ENCODE data around the gene BICC1.

BICC1 gene

DNA sequence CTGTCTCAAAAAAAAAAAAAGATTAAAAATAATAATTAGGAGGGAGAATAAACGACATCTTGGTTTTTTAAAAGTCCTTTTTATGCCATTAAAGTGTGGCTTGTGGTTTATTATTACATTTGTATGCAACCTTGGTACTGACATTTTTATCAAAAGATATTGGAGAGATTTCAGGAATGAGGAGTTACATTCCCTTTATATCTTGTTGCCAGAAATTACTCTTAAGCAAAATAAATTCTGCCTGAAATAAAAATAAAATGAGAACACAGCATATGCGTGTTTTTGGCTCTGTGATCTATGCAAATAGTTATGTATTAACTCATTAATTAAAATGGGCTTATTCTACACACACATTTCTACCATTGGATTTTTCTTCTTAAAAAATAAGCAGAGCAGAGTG is 202.4 kb downstream of the BICC1 start:
- no peak for DNase-seq

GRCh38 chr10:58718596-58718995 is 205.9 kb downstream of the BICC1 start:
- DNase-seq, result no peak

DNA sequence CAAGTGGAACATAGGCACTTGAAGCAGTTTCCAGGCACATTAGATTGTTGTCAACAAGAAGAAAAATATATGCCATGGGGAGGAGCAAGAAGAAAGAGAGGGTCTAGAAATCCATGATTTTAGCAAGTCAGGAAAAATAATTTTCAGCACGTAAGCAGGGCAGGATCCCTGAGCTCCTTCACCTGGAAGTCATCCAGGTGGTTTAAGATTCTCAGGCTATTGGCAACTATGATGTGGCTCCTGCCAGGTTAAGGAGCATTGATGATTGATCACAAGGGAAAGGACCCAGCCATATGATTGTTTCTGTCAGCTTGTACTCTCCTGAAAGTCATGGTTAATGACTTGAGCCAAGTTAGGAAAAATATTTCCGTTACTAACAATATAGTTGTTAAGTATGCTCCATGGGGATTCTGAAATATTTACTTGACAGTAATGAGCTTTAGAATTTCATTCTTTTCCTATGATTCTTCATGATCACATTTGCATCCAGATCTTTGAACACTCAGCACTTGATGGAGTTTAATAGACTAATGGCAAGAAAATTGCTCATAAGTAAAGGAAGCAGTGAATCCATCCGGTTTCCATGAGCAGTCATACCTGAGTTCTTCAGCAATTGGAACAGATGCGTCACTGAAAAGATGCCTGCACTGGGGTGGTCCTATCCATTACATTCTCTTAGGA is 209.1 kb downstream of the BICC1 start:
- no peak for DNase-seq

DNA sequence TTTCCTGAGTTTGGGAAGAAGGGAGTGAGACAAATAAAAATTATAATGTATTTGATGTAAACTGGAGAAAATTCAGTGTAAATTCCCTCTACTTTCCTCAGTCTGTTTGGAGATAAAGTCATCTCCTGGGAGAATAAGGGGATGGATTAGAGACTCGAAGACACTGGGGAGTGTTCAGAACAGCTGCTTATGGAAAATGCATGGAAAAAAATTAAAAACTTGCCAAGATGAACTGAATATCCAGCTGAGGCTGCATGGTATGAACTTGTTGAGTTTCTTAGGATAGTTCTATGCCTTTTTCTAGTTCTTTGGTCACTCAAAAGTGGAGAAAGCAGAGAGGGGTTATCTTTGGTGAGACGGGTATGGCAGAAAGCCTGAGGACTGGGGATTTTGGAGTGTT is 210.5 kb downstream of the BICC1 start:
- no peak for DNase-seq

DNA sequence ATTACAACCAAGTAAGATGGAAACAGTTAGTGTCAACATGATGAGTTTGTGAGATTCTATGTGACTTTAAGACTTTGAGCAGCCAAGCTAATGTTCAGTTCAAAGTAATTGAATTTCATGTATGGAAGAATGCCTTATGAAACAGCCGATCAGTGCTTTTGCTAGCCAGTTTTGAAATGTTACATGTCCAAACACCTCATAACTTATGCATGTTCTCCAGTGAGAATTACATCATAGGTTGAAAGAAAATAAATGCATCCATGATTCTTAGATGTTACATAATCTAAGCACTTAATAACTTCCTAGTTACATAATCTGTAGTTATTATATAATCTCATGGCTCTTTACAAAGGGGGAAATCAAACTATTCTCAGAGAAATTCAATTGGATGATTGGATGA is 211.3 kb downstream of the BICC1 start:
- no peak for DNase-seq

DNA sequence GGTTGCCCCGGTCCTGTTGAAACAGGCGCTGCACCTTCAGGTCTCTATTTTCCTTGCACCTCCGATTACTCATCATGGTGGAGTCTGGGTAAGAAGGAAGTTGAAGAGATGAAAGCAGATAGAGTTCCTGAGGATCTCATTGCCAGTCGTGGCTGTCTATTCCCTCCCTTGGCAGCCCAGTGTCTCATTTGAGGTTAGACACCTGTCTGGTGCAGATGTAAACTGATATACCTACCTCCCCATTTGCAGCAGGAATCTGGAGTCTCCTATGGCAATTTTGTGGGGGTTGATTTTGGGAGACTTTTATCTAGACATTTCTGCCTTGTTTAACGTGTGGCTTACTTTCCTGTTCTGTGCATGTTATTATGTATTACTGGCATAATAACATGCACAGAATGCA is 212.1 kb downstream of the BICC1 start:
- DNase-seq, result no peak

DNA sequence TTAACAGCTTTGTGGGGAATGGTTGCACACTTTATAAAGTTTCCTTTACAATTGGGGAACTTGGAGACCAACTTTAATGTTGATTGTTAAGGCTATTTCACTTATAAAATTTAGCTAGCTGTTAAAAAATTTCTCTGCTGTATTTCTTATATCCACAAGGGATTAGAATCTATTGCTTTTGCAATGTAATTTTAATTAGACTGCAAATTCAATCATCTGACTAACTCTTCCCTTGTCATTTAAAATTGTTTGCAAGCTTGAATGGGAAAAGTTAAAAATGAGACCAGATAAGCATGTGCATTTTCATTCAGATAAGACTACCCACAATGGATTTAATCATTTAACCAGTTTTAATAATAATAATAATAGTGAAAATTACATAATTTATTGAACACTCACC is 213.2 kb downstream of the BICC1 start:
- DNase-seq, result no peak

- DNase-seq, result no peak
Observed at GRCh38 chr10:58727633-58728032, 215.0 kb downstream of the BICC1 start.

DNA sequence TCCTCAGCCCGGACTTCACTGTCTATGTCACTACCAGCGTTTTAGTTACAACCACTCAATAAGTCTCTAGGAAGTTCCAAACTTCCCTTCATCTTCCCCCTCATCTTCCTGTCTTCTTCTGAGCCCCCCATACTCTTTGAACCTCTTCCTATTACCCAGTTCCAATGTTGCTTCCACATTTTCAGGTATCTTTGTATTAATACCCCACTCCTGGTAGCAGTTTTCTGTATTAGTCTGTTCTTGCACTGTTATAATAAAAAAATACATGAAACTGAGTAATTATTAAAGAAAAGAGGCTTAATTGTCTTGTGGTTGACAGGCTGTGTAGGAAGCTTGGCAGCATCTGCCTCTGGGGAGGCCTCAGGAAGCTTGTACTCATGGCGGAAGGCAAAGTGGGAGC is 218.6 kb downstream of the BICC1 start:
- DNase-seq, result no peak

- no peak for DNase-seq
Observed at GRCh38 chr10:58733436-58733835, 220.8 kb downstream of the BICC1 start.

DNA sequence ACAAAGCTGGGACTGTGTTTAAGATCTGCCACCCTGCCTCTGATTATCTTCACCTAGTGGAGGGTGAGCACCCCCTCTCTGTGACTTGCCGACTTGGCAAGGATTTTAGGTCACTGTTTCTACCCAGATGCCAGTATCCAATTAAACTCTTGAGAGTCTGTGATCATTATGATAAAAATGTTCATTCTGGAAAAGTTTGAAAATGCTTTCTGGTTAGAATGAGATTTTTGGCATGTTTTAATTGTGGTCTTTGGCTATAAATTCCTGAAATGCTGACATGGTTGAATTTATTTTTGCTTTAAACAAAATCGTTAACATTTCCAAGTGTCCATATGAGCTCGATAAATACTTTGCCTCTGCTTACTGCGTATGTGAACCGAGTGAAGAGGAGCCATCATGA is 221.4 kb downstream of the BICC1 start:
- no peak for DNase-seq

DNA sequence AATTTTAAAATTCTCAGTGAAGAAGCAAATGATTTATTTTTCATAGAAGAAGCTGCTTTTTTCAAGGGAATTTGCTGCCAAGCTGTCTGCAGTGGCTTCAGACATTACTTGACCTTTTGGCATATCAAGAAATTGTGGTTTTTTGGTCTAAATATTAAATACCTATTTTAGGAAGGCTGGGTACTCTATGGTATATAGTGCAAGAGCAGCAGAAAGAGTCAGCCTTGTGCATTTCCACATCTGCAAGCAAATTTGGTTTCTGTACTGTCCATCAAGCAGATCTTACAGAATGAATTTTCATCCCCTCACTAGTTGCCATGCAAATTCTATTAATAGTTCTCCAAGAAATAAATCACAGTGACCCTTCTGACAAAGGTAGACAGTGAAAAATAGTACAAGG is 222.0 kb downstream of the BICC1 start:
- no peak for DNase-seq

- no peak for DNase-seq
Observed at GRCh38 chr10:58735087-58735486, 222.4 kb downstream of the BICC1 start.

- no peak for DNase-seq
Observed at GRCh38 chr10:58740620-58741369, 228.1 kb downstream of the BICC1 start.

DNA sequence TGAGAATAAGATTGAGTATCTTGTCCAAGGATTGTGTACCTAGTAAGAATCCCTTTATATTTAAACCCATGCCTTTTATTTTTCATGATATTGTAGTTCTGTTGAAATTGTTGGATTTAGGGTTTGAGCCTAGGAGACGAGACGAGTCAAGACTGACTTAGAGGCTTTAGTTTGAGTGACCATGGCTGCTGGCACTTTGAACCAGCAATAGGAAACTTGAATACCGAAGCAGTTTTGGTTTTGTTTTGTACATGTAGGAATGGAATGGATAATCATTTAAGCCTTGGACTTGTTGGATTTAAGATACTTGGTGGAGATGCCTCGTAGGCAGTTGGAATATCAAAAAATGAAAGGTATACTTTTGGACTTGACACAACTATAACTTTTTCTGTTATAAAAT is 229.0 kb downstream of the BICC1 start:
- DNase-seq, result no peak

DNA sequence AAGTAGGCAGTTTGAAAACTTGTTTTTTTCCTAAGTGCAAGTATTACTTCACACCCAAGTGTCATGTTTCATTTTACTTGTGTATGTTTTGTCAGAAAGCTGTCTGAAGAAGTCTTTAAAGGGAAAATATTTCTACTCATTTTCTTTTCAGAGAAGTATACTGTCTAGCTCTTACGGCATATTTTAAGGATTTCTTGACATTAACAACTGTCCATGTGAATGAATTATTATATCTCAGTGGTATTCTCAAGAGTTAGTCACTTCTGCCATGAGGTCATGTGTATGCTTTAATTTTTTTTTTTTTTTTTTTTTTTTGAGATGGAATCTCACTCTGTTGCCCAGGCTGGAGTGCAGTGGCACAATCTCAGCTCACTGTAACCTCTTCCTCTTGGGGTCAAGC is 229.5 kb downstream of the BICC1 start:
- no peak for DNase-seq

- no peak for DNase-seq
Observed at GRCh38 chr10:58743466-58744115, 230.9 kb downstream of the BICC1 start.

DNA sequence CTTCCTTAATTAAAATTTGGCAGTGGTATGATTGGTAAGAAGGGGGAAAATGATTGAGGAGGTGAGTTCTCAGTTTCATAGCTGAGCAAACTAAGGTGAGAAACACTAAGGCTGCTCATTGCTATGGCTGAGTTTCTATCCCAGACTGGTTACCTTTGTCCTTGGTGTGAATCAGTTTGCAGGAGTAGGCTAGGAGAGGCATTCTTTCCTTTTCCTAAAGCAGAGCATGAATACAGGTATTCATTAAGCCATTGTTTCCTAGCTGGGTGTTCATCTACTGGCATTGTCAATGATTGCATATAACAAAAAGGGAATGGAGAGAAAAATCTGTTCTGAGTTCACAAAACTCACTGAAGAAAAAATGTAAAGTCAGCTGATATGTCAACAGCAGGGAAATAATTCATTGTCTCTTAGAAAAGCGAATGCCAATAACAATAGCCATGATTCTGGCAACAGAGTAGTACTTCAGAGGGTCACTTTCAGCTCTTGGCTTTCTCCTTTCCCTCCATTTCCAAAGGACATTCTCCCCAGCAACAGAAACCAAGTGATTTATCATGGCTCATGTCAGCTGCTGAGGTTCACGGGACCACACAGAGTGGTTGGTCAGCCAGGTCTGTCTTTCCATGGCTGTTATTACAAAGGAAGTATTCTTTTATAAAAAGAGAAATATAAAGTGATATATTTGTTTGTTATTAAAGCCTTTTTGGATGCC is 234.0 kb downstream of the BICC1 start:
- no peak for DNase-seq

GRCh38 chr10:58747687-58748086 is 235.0 kb downstream of the BICC1 start:
- DNase-seq, result no peak

DNA sequence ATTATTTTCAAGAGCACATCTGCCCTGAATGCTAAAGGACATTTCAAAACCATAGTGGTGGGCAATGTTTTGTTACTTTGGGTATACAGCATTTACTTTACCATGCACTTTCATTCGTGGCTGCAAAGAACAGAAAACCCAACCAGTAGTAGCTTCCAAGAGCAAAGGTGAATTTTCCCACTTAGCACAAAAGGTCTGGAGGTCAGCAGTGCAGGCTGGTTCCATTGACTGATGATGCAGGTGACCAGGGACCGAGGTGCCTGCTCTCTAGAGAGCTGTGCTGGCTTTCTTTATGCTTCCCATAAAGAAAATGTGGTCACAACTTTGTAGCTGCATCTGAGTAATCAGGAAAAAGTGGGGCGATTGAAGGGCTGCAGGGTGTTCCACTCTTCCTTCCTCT is 240.0 kb downstream of the BICC1 start:
- DNase-seq, result no peak

DNA sequence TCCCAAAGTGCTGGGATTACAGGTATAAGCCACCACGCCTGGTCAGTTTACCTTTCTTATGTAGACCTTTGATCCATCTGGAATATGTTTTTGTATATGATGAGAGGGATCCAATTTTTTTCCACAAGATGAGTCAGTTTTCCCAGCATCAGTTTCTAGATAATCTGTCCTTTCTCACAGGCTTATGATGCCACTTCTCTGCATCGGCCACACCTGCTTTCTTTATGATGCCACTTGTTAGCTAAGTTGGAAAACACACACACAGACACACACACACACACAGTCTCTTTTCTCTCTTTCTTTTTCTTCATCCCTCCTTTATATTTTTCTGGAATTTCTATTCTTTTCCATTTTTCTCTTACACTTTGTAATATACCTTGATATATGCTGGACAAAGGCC is 240.8 kb downstream of the BICC1 start:
- DNase-seq, result no peak

DNA sequence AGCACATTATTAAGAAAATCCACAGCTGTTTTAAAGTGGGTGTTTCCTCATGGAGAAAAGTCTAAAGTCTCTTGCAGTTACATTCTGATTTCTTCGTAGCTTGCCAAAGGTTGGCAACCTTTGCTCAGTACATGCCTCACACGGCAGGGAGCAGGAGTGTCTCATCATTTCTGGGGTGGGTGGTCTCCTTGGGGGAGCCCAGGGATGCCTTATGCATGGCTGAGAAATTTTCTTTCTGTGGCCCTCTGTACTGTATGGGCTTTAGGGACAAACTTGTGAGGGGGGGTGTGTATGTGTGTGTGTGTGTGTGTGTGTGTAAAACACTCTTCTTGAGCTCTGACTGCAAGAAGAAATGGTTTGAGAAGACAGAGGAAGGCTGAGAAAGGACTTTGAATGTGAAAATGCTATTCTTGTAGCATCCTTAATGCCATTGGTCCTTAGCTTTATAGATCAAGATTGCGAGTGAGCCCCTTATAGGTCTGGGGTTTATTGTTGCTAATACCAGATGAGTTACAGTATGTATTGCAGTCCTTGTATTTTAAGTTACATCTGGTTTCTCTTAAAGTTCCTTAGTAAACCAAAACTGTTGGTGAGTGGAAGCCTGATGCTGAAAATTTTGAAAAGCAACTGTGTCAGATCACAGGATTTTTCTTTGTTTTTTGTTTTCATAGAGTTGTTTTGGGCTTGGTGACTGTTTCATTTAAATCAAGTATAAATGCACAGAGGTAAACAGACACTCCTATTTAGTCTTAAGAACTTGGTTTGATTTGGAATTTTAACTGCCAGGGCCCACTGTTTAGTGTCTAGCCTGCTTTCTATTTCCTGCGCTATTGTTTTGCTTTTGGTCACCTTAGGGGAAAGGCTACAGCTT is 242.0 kb downstream of the BICC1 start:
- no peak for DNase-seq

- no peak for DNase-seq
Observed at GRCh38 chr10:58755340-58755610, 242.6 kb downstream of the BICC1 start.
